ENCODE measurements around the gene PDCD7.
"Not testable (repeated sequence)": the region's sequence is repeated elsewhere in the genome, so short reads cannot be mapped to it uniquely, and the experiment has no call there.

PDCD7 gene

DNA sequence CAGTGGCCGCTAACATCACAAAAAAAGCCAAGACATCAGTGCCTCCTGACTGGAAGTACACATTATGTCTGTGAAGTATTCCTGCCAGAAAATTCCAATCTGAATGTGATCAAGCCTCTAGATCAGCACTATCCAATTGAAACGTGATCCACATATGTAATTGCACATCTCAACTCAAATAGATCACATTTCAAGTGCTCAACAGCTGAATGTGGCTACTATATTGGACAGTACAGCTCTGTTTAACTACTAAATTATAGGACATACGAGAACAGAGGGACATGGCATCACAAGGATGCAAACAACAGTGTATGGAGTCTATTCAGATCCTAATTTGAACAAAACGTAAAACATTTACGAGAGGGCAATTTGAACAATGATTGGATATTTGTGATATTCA is 18.1 kb downstream of the PDCD7 start:
- DNase-seq: no peak

GRCh38 chr15:65115086-65115485 is 18.5 kb downstream of the PDCD7 start, which contains the start of gene UBAP1L:
Gene UBAP1L, minus strand, starts transcription at chr15:65115200. Its CDS starts 8,985 bp downstream, at chr15:65106215.
- DNase-seq: no peak

DNA sequence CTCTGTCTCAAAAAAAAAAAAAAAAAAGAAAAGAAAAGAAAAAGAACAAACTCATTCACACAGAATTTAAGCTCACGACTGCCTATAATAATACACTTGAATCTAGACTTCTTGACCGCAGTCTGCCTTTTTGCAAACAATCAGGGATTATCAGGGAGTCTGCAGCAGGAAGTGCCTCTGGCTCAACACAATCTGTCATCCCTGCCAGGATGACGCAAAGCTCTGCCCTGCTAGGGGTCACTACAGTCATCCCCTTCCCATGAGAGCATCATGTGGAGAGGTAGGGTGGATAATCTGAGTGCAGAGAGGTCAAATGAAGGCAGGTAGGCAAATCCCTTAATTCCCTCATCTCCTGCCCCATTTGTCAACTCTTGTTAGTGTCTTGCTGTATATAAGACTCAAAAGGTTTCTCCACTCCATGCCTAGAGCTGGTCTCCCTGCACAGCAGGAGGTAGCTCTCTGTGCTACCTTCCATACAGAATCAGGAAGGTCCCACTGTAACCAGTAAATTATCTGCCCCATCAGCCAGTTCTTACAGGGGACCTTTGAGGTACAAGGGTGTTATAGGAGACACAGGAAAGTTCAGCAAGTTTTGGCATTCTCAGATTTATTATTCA is 22.8 kb downstream of the PDCD7 start:
- no peak for DNase-seq

- DNase-seq: peak in 1 of 5 experiments; percentile 13
Measured at GRCh38 chr15:65106011-65106590, 27.5 kb downstream of the PDCD7 start.

DNA sequence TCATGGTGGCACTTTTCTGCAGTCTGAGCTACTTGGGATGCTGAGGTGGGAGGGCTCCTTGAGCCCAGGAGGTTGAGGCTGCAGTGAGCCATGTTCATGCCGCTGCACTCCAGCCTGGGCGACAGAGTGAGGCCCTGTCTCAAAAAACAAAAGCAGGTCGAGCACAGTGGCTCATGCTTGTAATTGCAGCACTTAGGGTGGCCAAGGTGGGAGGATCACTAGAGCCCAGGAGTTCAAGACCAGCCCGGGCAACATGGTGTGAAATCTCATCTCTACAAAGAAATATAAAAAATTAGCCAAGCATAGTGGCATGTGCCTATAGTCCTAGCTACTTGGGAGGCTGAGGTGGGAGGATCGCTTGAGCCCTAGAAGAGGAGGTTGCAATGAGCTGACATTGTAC is 28.6 kb downstream of the PDCD7 start:
- no peak for DNase-seq

- DNase-seq: no peak
Measured at GRCh38 chr15:65102912-65103311, 30.7 kb downstream of the PDCD7 start.

- DNase-seq: no peak
Measured at GRCh38 chr15:65101891-65102708, 31.5 kb downstream of the PDCD7 start.

- peak in 3 of 5 experiments; percentile 29 to 54 (median 33) for DNase-seq
Measured at GRCh38 chr15:65101411-65101890, 32.2 kb downstream of the PDCD7 start.

GRCh38 chr15:65100442-65100841 is 33.2 kb downstream of the PDCD7 start:
- no peak for DNase-seq

- not testable (repeated sequence) for DNase-seq
Measured at GRCh38 chr15:65099801-65100200, 33.8 kb downstream of the PDCD7 start.

- no peak for DNase-seq
Measured at GRCh38 chr15:65099336-65099735, 34.3 kb downstream of the PDCD7 start.

DNA sequence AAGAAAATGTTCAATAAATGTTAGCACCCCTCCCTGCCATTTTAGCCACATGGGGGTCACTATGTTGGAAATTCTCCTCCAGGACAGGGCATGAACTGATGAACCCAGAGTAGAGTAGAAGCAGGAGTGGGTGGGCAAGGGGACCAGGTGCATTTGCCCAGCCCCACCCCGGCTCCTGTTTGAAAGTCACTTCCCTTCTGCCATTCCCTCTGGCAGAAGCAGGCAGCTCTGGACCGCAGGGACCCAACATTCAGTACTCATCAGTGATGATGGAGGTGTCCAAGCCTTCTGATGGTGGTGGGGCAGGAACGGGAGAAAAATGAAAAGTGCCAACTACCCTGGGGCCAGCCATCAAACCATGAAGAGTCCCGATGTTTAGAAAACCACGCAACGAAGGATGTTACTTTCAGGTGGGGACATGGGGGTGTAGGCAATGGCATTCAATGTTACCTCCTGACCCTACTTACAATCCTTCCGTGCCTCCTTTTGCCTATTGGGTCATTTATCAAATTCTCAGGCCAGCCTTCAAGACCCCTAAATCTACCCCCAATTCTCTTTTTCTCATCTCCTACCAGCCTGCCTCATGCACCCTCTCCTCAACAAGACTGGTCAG is 35.9 kb downstream of the PDCD7 start:
- DNase-seq: no peak

- no peak for DNase-seq
Measured at GRCh38 chr15:65096481-65097385, 36.9 kb downstream of the PDCD7 start.

- DNase-seq: no peak
Measured at GRCh38 chr15:65095747-65096104, 37.9 kb downstream of the PDCD7 start.

DNA sequence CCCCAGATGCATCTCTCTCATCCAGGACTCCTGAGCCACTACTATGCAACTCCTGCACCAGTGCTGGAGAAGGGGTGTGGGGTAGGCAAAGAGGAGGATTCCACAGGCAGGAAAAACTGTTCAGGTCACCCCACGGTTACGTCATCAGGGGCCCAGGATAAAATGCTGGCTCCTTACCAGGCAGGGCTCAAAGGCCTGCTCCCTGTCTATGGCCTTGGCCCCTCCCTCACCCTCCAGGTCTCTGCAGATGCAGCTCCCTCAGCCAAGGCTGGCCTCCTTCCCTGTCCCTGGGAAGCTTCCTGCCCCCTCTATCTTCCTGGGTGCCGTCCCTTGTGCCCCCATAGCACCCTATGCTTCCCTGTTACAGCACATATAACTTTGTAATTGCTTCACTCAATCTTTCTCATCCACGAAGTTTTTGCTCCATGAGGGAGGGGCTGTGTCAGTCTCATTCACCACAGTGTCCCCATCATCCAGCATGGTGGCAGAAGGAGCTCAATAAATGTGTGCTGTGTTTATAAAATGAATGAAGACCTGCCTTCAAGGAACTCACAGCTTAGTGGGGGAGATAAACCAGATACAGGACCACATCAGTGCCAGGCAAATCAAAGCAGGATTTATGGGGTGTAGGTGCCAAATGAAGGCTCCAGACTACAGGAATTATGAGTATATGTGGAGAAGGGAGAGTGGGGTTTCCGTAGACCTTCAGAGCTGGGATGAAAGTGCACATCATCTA is 38.4 kb downstream of the PDCD7 start:
- no peak for DNase-seq

DNA sequence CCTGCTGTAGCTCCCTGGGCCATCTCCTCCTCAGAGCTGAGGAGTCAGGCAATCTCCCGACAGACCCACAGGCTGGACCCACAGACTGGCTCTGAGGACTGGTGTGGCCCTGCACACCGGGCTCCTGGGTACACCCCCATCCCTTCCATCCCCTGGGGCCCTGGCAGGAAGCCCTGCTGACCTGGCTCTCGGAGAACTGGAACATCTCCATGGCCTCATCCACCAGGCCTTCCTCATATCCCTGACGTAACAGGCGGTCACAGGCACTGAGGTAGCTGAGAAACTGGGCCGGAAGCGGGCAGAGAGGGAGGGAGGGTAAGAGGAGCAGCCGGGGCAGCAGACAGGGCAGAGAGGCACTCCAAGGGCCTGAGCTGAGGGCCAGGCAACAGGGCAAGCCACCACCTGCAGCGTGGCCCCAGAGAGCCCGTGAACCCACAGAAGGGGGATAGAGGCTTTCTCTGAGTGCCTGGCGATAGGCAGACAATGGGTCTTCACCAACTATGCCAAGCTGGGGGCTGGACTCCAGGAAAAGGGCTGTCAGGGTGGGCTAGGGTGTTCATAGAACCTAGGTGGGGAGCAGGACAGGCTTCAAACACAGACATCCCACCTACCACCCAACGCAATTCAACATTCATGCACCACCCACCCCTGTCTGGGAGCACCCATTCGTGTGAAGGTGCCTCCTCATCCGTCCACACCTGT is 39.2 kb downstream of the PDCD7 start:
- no peak for DNase-seq

DNA sequence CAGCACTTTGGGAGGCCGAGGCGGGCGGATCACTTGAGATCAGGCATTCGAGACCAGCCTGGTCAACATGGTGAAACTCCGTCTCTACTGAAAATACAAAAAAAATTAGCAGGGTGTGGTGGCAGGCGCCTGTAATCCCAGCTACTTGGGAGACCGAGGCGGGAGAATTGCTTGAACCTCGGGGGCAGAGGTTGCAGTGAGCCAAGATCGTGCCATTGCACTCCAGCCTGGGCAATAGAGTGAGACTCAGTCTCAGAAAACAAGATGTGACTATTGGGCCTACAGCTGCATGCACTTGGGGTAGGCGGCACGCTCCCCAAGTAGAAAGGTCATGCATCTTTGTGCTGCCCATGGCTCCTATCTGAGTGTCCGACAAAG is 39.8 kb downstream of the PDCD7 start:
- DNase-seq: not testable (repeated sequence)

GRCh38 chr15:65092911-65093792 is 40.5 kb downstream of the PDCD7 start:
- no peak for DNase-seq

GRCh38 chr15:65091946-65092770 is 41.5 kb downstream of the PDCD7 start:
- DNase-seq: no peak
